Rectal smooth muscle tissue (tissue), 1 donor: ENCODE results near the gene FLOT1.
"Not testable (repeated sequence)": the region's sequence is repeated elsewhere in the genome, so short reads cannot be mapped to it uniquely, and the experiment has no call there.

ENCODE experiments used
- H3K27ac ChIP-seq: one replicate; pipeline ENCODE4 v1.7.0; 2013; ENCODE audit warnings: low read depth, low read length, inconsistent platforms
- H3K27me3 ChIP-seq: one replicate; pipeline ENCODE4 v1.7.0; 2013; ENCODE audit warnings: low read length; ENCODE audit not compliant: control insufficient read depth, insufficient read depth
- H3K36me3 ChIP-seq: one replicate; pipeline ENCODE4 v1.7.0; 2013; ENCODE audit warnings: low read length; ENCODE audit not compliant: control insufficient read depth, insufficient read depth
- H3K4me1 ChIP-seq: one replicate; pipeline ENCODE4 v1.7.0; 2013; ENCODE audit warnings: low read length; ENCODE audit not compliant: control insufficient read depth, insufficient read depth
- H3K4me3 ChIP-seq: one replicate; pipeline ENCODE4 v1.7.0; 2013; ENCODE audit warnings: low read length
- H3K9ac ChIP-seq: one replicate; pipeline ENCODE4 v1.7.0; 2013; ENCODE audit warnings: low read length

FLOT1 gene

GRCh38 chr6:30776390-30777154, 34.1 kb upstream of the FLOT1 start:
- no peaks in the 10 kb centered on the region for H3K36me3 ChIP-seq
- H3K27ac ChIP-seq = no peak overlapping the region
- H3K9ac ChIP-seq = no peak overlapping the region

DNA sequence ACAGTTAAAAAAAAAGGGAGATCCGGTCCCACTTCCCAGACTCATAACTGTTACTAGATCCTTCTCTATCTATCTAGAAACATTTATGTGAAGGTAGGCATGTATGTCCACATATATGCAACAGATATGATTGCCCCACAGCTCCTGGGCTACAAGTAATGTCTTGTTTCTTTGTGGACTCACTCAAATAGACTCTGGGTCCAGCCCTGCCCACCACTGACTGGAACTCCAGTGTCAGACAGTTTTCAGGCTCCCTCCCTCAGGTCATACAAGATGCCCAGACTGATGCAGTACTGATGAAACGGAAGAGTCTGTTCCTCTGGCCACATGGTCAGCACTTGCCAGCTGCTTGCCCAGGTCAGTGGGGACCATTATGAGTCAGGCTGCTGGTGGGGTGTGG, 32.6 kb upstream of the FLOT1 start:
- H3K4me3 ChIP-seq = no peak overlapping the region

More at GRCh38 chr6:30776390-30777154, 34.1 kb upstream of the FLOT1 start:
- Histone ChIP-seq H3K4me1 (peaks cover 23% of the 10 kb centered on the region), H3K4me3 (no peak overlapping the region), H3K27me3 (no peaks in the 10 kb centered on the region)

GRCh38 chr6:30774701-30775100, 32.2 kb upstream of the FLOT1 start:
- no peaks in the 10 kb centered on the region for H3K27me3 ChIP-seq
- no peak overlapping the region for H3K4me3 ChIP-seq
- H3K9ac ChIP-seq = no peak overlapping the region
- no peaks in the 10 kb centered on the region for H3K36me3 ChIP-seq
- H3K4me1 ChIP-seq = peaks cover 19% of the 10 kb centered on the region
- H3K27ac ChIP-seq = no peak overlapping the region

More for the DNA sequence above, 32.6 kb upstream of the FLOT1 start:
- Histone ChIP-seq H3K27me3 (no peaks in the 10 kb centered on the region), H3K9ac (no peak overlapping the region), H3K36me3 (no peaks in the 10 kb centered on the region), H3K27ac (no peak overlapping the region), H3K4me1 (peaks cover 17% of the 10 kb centered on the region)

- peaks cover 13% of the 10 kb centered on the region for H3K4me1 ChIP-seq
- no peaks in the 10 kb centered on the region for H3K27me3 ChIP-seq
- no peaks in the 10 kb centered on the region for H3K36me3 ChIP-seq
- peak overlapping the region; percentile 41 for H3K27ac ChIP-seq
- H3K4me3 ChIP-seq = no peak overlapping the region
- H3K9ac ChIP-seq = no peak overlapping the region
Observed at GRCh38 chr6:30770592-30770991, 28.1 kb upstream of the FLOT1 start.

DNA sequence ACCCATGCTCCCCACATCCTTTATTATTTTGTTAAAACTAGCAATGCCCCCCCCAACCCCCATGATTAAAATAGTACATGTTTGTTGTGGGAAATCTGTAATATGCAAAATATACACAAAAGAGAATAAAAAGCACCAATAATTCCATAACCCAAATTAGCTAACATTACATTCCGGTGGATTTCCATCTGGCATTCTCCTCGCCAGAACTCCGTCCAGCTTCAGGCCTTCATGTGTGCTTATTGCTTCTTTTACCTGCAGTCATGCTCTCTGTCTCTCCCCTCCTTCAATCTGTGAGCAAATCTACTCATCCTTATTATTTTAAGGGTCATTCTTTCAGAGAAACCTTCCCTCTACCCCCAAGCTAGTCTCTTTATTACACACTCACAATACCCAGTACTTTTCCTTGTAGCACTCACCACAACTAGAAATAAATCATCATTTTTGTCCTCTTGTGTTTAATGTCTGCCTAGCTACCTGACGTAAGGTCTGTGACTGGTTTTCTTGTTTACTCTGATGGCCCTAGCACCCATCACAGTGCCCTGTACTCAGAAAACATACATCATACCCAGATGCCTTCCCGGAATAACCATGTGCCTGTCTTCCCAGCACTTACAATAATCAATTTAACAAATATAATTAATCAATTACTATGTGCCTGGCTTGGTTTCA, 27.5 kb upstream of the FLOT1 start:
- Histone ChIP-seq H3K36me3 (no peaks in the 10 kb centered on the region), H3K27ac (peak overlapping the region; percentile 41), H3K27me3 (no peaks in the 10 kb centered on the region), H3K4me3 (no peak overlapping the region), H3K9ac (no peak overlapping the region), H3K4me1 (peaks cover 13% of the 10 kb centered on the region)

- Histone ChIP-seq H3K36me3 (no peaks in the 10 kb centered on the region), H3K4me1 (peaks cover 15% of the 10 kb centered on the region), H3K9ac (no peak overlapping the region), H3K27me3 (no peaks in the 10 kb centered on the region), H3K4me3 (no peak overlapping the region), H3K27ac (peak overlapping the region; percentile 49)
Observed at GRCh38 chr6:30769088-30769852, 26.8 kb upstream of the FLOT1 start.

GRCh38 chr6:30768634-30769087, 26.2 kb upstream of the FLOT1 start:
- H3K4me1 ChIP-seq = peaks cover 21% of the 10 kb centered on the region
- no peak overlapping the region for H3K27ac ChIP-seq
- H3K9ac ChIP-seq = no peak overlapping the region

DNA sequence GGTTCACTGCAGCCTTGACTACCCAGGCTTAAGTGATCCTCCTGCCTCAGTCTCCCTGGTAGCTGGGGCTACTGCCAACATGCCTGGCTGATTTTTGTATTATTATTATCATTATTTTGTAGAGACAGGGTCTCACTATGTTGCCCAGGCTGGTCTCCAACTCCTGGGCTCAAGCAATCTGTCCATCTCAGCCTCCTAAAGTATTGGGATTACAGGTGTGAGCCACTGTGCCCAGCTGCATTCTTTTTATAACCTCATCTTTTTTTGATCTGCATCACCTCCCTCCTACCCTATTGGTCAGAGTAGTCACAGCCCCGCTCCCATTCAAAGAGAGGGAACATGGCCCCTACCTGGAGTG, 25.4 kb upstream of the FLOT1 start:
- H3K9ac ChIP-seq = no peak overlapping the region
- H3K27me3 ChIP-seq = no peaks in the 10 kb centered on the region
- H3K27ac ChIP-seq = no peak overlapping the region
- no peaks in the 10 kb centered on the region for H3K36me3 ChIP-seq
- peaks cover 25% of the 10 kb centered on the region for H3K4me1 ChIP-seq
- no peak overlapping the region for H3K4me3 ChIP-seq

More at GRCh38 chr6:30768634-30769087, 26.2 kb upstream of the FLOT1 start:
- Histone ChIP-seq H3K27me3 (no peaks in the 10 kb centered on the region), H3K4me3 (no peak overlapping the region), H3K36me3 (no peaks in the 10 kb centered on the region)

DNA sequence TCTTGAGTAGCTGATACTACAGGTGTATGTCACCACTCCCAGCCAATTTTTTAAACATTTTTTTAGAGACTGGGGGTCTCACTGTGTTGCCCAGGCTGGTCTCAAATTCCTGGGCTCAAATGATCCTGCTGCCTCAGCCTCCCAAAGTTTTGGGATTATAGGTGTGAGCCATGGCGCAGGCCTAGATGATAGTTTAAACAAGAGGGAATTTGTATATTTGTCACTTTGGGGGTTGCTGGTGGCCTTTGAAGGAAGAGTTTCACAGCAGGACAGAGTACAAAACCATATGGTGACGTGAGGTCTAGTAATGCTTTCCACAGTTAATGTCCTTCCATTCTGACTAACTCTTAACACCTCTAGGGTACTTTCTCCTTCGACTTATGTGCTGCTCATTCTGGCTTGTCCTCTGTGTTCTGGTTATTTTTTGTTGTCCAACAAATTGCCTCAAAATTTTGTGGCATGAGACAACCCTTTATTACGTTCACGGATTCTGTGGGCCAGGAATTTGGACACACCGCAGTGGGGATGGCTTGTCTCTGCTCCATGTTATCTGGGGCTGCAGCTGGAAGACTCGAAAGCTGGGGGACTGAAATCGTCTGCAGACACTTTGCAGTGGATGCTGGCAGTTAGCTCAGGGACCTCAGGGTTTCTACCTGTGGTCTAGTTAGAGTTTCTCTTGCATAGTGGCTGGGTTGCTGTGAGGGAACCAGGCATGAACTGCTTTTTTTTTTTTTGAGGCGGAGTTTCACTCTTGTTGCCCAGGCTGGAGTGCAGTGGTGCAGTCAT, 24.9 kb upstream of the FLOT1 start:
- no peaks in the 10 kb centered on the region for H3K27me3 ChIP-seq
- H3K4me1 ChIP-seq = peaks cover 25% of the 10 kb centered on the region
- no peak overlapping the region for H3K9ac ChIP-seq
- no peak overlapping the region for H3K27ac ChIP-seq
- H3K4me3 ChIP-seq = no peak overlapping the region
- H3K36me3 ChIP-seq = no peaks in the 10 kb centered on the region

DNA sequence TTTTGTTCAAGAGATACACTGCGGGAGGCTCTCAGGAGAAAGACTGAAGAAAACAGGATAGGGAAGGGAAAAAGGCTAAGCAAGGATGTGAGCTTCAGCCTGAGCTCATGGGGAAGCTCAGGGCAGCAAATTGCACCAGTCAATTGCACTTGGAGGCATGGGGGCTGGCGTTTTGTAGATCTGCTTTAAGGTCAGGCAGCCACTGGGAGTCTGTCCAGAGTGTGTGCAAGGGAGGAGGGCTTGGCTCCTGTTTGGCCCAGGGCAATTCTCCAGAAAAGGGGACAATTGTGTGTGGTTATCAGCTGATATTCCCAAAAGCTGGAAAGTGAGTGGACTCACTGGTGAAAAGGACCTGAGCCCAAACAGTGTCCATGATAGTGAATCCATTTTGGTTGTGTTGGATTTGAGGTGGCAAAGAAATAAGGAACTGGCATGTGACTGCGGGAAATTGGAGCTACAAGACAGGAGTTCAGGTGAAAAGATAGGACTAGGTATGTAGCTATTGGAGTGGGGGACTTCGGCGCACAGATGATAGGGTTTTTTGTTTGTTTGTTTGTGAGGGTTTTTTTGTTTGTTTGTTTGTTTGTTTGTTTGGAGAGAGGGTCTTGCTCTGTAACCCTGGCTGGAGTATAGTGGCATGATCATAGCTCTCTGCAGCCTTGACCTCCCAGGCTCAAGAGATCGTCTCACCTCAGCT, 24.1 kb upstream of the FLOT1 start:
- H3K27ac ChIP-seq = no peak overlapping the region
- no peaks in the 10 kb centered on the region for H3K36me3 ChIP-seq
- H3K4me3 ChIP-seq = no peak overlapping the region
- H3K4me1 ChIP-seq = peaks cover 25% of the 10 kb centered on the region
- H3K27me3 ChIP-seq = no peaks in the 10 kb centered on the region
- no peak overlapping the region for H3K9ac ChIP-seq

- H3K27me3 ChIP-seq, H3K4me3 ChIP-seq, H3K36me3 ChIP-seq, H3K27ac ChIP-seq, H3K9ac ChIP-seq: not testable (repeated sequence)
- peaks cover 25% of the 10 kb centered on the region for H3K4me1 ChIP-seq
Observed at GRCh38 chr6:30765495-30765894, 23.0 kb upstream of the FLOT1 start.
